Caco-2 (cell line): Measurements from ENCODE around the gene VPS18. TPM values are rescaled to one million over a fixed set of nuclear protein-coding genes. Genes with fewer than 3 reads are reported as not detected.

Source experiments
- BruUV-seq: library from RNA; stranded (reverse); fragments of 400-500 nt; replicated peaks from 2 replicates; lab custom pipeline; 2021; lab: Mats Ljungman, UMichigan
- CTCF ChIA-PET: fragments of 300-600 bp; sonication (Branson Sonifier 250); formaldehyde crosslinking; loops from one replicate; lab custom pipeline; 2022; ENCODE audit warnings: antibody characterized with exemption; lab: Charles Lee
- POLR2A ChIA-PET: fragments of 300-600 bp; sonication (Branson Sonifier 250); formaldehyde crosslinking; loops from one replicate; lab custom pipeline; 2022; ENCODE audit warnings: antibody characterized with exemption; lab: Charles Lee
- DNase-seq, 2 experiments: peaks; one replicate each; pipeline versions ENCODE4 v3.0.0 to v3.0.0-alpha.2; 2020 to 2022
- H3K27me3 ChIP-seq: replicated peaks from 2 replicates; pipeline ENCODE4 v1.6.0; 2011; ENCODE audit warnings: low read length; ENCODE audit not compliant: control insufficient read depth, insufficient read depth
- H3K36me3 ChIP-seq: 2 replicates; pipeline ENCODE4 v1.5.1; 2011; ENCODE audit warnings: low read length; ENCODE audit not compliant: control insufficient read depth, insufficient read depth
- H3K4me1 ChIP-seq: fragments of 250-450 bp; sonication (Bioruptor Pico); 2 replicates; pipeline ENCODE4 v1.5.1; 2020; ENCODE audit warnings: mild to moderate bottlenecking
- H3K4me3 ChIP-seq: 2 replicates; pipeline ENCODE4 v1.5.1; 2011; ENCODE audit warnings: low read depth, mild to moderate bottlenecking, control low read depth, low read length
- H3K9me3 ChIP-seq: fragments of 250-450 bp; sonication (Bioruptor Pico); 2 replicates; pipeline ENCODE4 v1.5.1; 2020; ENCODE audit warnings: mild to moderate bottlenecking, moderate library complexity
- H3K27ac Mint-ChIP-seq: one replicate; pipeline ENCODE4 v1.8.0; 2022; ENCODE audit warnings: mixed read lengths; ENCODE audit not compliant: unreplicated experiment
- H3K27me3 Mint-ChIP-seq: one replicate; pipeline ENCODE4 v1.8.0; 2022; ENCODE audit warnings: mixed read lengths; ENCODE audit not compliant: insufficient read depth, unreplicated experiment
- H3K36me3 Mint-ChIP-seq: one replicate; pipeline ENCODE4 v1.8.0; 2022; ENCODE audit warnings: mild to moderate bottlenecking, mixed read lengths; ENCODE audit not compliant: insufficient read depth, unreplicated experiment
- H3K4me1 Mint-ChIP-seq: one replicate; pipeline ENCODE4 v1.8.0; 2022; ENCODE audit warnings: low read depth, mixed read lengths; ENCODE audit not compliant: unreplicated experiment
- H3K4me3 Mint-ChIP-seq: one replicate; pipeline ENCODE4 v1.8.0; 2022; ENCODE audit warnings: mild to moderate bottlenecking, moderate library complexity, mixed read lengths; ENCODE audit not compliant: unreplicated experiment
- H3K9me3 Mint-ChIP-seq: one replicate; pipeline ENCODE4 v1.8.0; 2022; ENCODE audit warnings: mixed read lengths; ENCODE audit not compliant: unreplicated experiment
- intact Hi-C: fragments of 100-400 bp; cut with micrococcal nuclease; formaldehyde crosslinking; loops from one replicate; pipeline ENCODE4 v1.10.0; 2022; ENCODE audit not compliant: unreplicated experiment
- total RNA-seq: library from RNA; stranded (reverse); gene quantifications from 2 replicates; pipeline ENCODE4 v1.2.3, GENCODE V29; 2022
- TF ChIP-seq, protein P1 (sequence below), 2 experiments: fragments of 200-600 bp in 1 of 2; IDR thresholded peaks; 1 replicate in 1 of 2; 2 replicates in 1 of 2; pipeline versions ENCODE4 v1.5.1 to v1.8.0; 2011 to 2022; ENCODE audit warnings: antibody characterized with exemption in 1 of 2, control low read depth in 1 of 2, inconsistent platforms in 1 of 2, low read depth in 1 of 2, low read length in 1 of 2, mild to moderate bottlenecking in 1 of 2, moderate library complexity in 1 of 2; ENCODE audit not compliant: insufficient read depth in 1 of 2, severe bottlenecking in 1 of 2, unreplicated experiment in 1 of 2

Gene VPS18
- total RNA-seq, 1 experiment from 2014 or later, result 29.3 TPM

DNA sequence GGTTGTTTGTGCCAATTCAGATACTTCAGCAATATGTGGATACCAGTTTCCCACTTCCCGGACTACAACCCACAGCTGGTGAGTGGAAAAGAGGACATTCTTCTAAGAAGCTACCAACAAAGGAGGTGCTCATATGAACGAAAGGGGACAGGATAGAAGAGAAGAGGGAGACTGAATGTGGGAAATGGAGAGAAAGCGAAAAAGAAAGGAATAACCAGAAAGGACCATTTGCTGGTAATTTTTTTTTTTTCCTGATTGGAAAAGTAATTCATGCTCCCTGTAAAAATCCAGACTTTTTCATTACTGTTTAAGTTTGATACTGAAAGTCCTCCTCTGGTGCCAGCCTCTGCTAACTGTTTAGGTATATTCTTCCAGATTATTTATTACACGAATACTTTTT, 57.5 kb downstream of the VPS18 start:
- H3K36me3 ChIP-seq, result no peaks in the 10 kb centered on the region
- H3K4me1 ChIP-seq, result no peaks in the 10 kb centered on the region
- peaks cover 14% of the 10 kb centered on the region for H3K4me1 Mint-ChIP-seq
- H3K4me3 ChIP-seq, result no peak overlapping the region
- TSS peak; percentile 84 for BruUV-seq
- H3K4me3 Mint-ChIP-seq, result peak overlapping the region; percentile 89
- TF ChIP-seq, protein P1, sequence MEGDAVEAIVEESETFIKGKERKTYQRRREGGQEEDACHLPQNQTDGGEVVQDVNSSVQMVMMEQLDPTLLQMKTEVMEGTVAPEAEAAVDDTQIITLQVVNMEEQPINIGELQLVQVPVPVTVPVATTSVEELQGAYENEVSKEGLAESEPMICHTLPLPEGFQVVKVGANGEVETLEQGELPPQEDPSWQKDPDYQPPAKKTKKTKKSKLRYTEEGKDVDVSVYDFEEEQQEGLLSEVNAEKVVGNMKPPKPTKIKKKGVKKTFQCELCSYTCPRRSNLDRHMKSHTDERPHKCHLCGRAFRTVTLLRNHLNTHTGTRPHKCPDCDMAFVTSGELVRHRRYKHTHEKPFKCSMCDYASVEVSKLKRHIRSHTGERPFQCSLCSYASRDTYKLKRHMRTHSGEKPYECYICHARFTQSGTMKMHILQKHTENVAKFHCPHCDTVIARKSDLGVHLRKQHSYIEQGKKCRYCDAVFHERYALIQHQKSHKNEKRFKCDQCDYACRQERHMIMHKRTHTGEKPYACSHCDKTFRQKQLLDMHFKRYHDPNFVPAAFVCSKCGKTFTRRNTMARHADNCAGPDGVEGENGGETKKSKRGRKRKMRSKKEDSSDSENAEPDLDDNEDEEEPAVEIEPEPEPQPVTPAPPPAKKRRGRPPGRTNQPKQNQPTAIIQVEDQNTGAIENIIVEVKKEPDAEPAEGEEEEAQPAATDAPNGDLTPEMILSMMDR (IDR thresholded peaks at IDR 0.05; ENCODE audit: insufficient read depth in 1 of 2, low read depth in 1 of 2, low read length in 1 of 2, severe bottlenecking in 1 of 2, unreplicated experiment in 1 of 2), result no peak
- DNase-seq, result no peak
- no peaks in the 10 kb centered on the region for H3K27me3 ChIP-seq
- peak overlapping the region; percentile 99 for H3K27ac Mint-ChIP-seq
- no peaks in the 10 kb centered on the region for H3K27me3 Mint-ChIP-seq
- intact Hi-C loops, result loop anchor here (2.0 to 5.0 kb wide), 2 partner anchors 21 to 51 kb away; no protein-coding TSS in a partner anchor
- H3K9me3 Mint-ChIP-seq, result no peaks in the 10 kb centered on the region
- POLR2A ChIA-PET, result no interaction called here
- H3K36me3 Mint-ChIP-seq, result peaks cover 48% of the 10 kb centered on the region
- CTCF ChIA-PET, result interaction anchor here (0.8 to 1.6 kb wide), 3 partner anchors 10 to 57 kb away, joined by 3 to 6 read pairs (median 5); partner anchors contain the start of gene VPS18
- no peaks in the 10 kb centered on the region for H3K9me3 ChIP-seq

DNA sequence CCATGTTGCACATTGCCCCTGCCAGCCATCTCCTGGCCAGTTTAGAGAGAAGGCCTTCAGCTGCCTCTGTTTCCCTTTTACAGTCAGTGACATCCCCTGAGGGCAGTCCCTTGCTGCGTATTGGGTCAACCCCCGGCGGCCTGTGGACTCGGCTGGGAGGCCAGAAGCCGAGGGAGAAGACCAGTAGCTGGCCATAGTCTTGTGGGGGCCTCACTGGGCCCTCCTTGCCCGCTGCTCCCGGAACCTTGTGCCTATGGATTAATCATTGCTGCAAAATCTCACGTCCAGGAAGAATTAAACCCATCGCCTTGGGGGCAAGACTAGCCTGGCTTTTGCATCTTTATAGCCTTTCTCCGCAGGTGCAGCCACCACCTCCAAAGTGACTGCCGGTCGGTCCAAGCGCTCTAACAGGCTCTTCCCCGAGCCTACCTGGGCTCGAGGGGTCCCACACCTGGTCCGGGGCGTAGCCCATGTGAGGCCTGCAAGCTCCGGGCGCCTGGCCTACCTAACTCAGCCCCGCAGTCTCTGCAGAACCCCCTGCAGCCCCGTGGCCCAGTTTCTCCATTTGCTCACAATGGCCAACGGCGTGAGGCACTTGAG, 58.2 kb downstream of the VPS18 start:
- no peaks in the 10 kb centered on the region for H3K27me3 Mint-ChIP-seq
- peaks cover 14% of the 10 kb centered on the region for H3K4me1 Mint-ChIP-seq
- POLR2A ChIA-PET, result interaction anchor here (1.0 to 2.2 kb wide), 9 partner anchors 11 to 380 kb away, joined by 3 to 33 read pairs (median 4); partner anchors contain the start of genes CHP1, NUSAP1 and OIP5
- intact Hi-C loops, result loop anchor here (2.0 to 5.0 kb wide), 2 partner anchors 20 to 50 kb away; no protein-coding TSS in a partner anchor
- H3K36me3 ChIP-seq, result no peaks in the 10 kb centered on the region
- H3K27me3 ChIP-seq, result no peaks in the 10 kb centered on the region
- H3K9me3 ChIP-seq, result no peaks in the 10 kb centered on the region
- peak overlapping the region; percentile 94 for H3K4me3 ChIP-seq
- peak overlapping the region; percentile 89 for H3K4me3 Mint-ChIP-seq
- peaks cover 52% of the 10 kb centered on the region for H3K36me3 Mint-ChIP-seq
- H3K4me1 ChIP-seq, result no peaks in the 10 kb centered on the region
- TF ChIP-seq, protein P1 (IDR thresholded peaks at IDR 0.05; ENCODE audit: insufficient read depth in 1 of 2, low read depth in 1 of 2, low read length in 1 of 2, severe bottlenecking in 1 of 2, unreplicated experiment in 1 of 2), result no peak
- BruUV-seq, result no TSS peak
- peak in 1 of 2 experiments; percentile 14 for DNase-seq
- no peaks in the 10 kb centered on the region for H3K9me3 Mint-ChIP-seq
- H3K27ac Mint-ChIP-seq, result peak overlapping the region; percentile 99
- CTCF ChIA-PET, result interaction anchor here (1.1 to 2.5 kb wide), 7 partner anchors 11 to 279 kb away, joined by 3 to 26 read pairs (median 5); partner anchors contain the start of genes CHP1, DLL4, SPINT1 and VPS18

DNA sequence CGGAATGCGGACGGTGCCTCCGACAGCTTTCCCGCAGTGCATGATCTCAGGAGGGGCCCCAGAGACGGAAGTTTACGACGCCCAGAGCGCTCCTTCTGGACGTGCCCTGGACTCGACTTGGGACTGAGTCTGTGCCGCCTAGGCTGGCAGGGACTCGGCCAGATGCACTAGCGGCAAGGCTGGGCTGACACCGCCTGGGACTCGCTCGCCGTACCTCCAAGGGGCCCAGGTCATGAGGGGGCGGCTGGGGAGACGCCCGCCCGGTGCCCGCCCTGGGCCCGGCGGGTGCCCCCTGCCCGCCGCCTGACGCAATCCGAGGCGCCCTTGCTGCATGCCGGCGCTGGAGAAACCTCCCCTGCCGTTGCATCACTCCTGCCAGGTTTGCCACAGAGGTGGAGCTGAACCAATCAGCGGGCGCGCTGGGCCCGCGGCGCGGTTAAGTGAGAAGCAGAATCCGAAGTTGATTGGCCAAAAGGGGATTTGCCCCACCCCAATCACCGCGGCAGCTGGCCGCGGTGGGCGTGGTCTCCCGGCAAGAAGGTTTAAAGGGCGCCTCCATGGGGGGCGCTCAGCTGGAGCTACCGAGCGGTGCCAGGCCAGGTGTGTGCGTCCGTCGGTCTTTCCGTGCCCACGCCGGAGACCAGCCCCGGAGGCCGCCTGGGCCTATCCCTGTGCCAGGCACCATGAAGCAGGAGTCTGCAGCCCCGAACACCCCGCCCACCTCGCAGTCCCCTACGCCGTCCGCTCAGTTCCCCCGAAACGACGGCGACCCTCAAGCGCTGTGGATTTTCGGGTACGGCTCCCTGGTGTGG, 58.9 kb downstream of the VPS18 start, which contains the start of gene CHAC1:
CHAC1 (plus strand) TSS at position 571 of the 812 bp plus-strand sequence; CDS start at position 684, 113 bp downstream.
- Histone ChIP-seq H3K27me3 (no peaks in the 10 kb centered on the region), H3K4me3 (peak within 1 kb of the TSS; percentile 94), H3K36me3 (no peaks in the 10 kb centered on the region), H3K4me1 (no peaks in the 10 kb centered on the region), H3K9me3 (no peaks in the 10 kb centered on the region)
- peaks cover 15% of the 10 kb centered on the region for H3K4me1 Mint-ChIP-seq
- H3K36me3 Mint-ChIP-seq, result peaks cover 59% of the 10 kb centered on the region
- BruUV-seq, result no TSS peak
- H3K27me3 Mint-ChIP-seq, result no peaks in the 10 kb centered on the region
- peak within 1 kb of the TSS; percentile 89 for H3K4me3 Mint-ChIP-seq
- H3K9me3 Mint-ChIP-seq, result no peaks in the 10 kb centered on the region
- intact Hi-C loops, result loop anchor here (1.0 to 5.0 kb wide), 4 partner anchors 12 to 49 kb away; partner anchors contain the start of gene DLL4
- POLR2A ChIA-PET, result interaction anchor here (0.6 to 2.2 kb wide), 12 partner anchors 11 to 379 kb away, joined by 3 to 33 read pairs (median 4); partner anchors contain the start of genes CHP1, INO80, NUSAP1 and OIP5
- H3K27ac Mint-ChIP-seq, result peak within 1 kb of the TSS; percentile 99
- CTCF ChIA-PET, result interaction anchor here (0.8 to 2.5 kb wide), 9 partner anchors 9 to 278 kb away, joined by 3 to 26 read pairs (median 4); partner anchors contain the start of genes CHP1, DLL4, SPINT1 and VPS18
- TF ChIP-seq, protein P1 (IDR thresholded peaks at IDR 0.05; ENCODE audit: insufficient read depth in 1 of 2, low read depth in 1 of 2, low read length in 1 of 2, severe bottlenecking in 1 of 2, unreplicated experiment in 1 of 2), result no peak
- DNase-seq, result peak; percentile 97 to 98
